Measurements from ENCODE around the gene LSM7.

GRCh38 chr19:2341982-2342381 lies 13.6 kb upstream of the LSM7 start:
- TF ChIP-seq POLR2A (IDR thresholded peaks at IDR 0.05) (no peak), CTCF (IDR thresholded peaks at IDR 0.05) (no peak)

Measured in lower leg skin (tissue), 3 donors.